A549 (cell line): ENCODE measurements around the gene MOV10. TPM values are rescaled to one million over a fixed set of nuclear protein-coding genes. Genes with fewer than 3 reads are reported as not detected.

Source experiments
- ATAC-seq, 2 experiments: fragments of 200-7000 bp in 1 of 2; fragments of >200 bp in 1 of 2; cut with Nextera tagmentation in 1 of 2; cut with Tn5 transposase in 1 of 2; 3 replicates each; pipeline versions ENCODE4 v1.8.0 to v1.9.1; 2018 to 2020; ENCODE audit warnings: mild to moderate bottlenecking in 1 of 2, moderate library complexity in 1 of 2
- CTCF ChIA-PET: fragments of 300-600 bp; sonication (Branson Sonifier 250); formaldehyde crosslinking; extraction: SDS; loops from one replicate; lab custom pipeline; 2021; ENCODE audit warnings: antibody characterized with exemption, inconsistent platforms; lab: Yijun Ruan, JAX
- POLR2A ChIA-PET: fragments of 350-600 bp; formaldehyde crosslinking; extraction: SDS; loops from one replicate; lab custom pipeline; 2021; ENCODE audit warnings: antibody characterized with exemption, inconsistent platforms; lab: Yijun Ruan, JAX
- DNase-seq, 2 experiments: peaks; one replicate each; pipeline versions ENCODE4 v3.0.0 to v3.0.0-alpha.2; 2011 to 2016; ENCODE audit warnings: low read depth in 1 of 2, low spot score in 1 of 2
- FAIRE-seq: peaks from 2 replicates; lab custom pipeline; 2011; peaks lifted over from hg19 to GRCh38; lab: Jason Lieb, UNC
- H3K27ac ChIP-seq, 2 experiments: fragments of >200 bp; sonication (Bioruptor Twin); formaldehyde crosslinking; 3 replicates each; pipeline ENCODE4 v1.5.1; 2016 to 2017
- H3K4me1 ChIP-seq: fragments of >200 bp; sonication (Bioruptor Twin); formaldehyde crosslinking; 3 replicates; pipeline ENCODE4 v1.6.1; 2016
- H3K4me2 ChIP-seq: fragments of >200 bp; sonication (Bioruptor Twin); formaldehyde crosslinking; 3 replicates; pipeline ENCODE4 v1.6.1; 2016
- H3K4me3 ChIP-seq: fragments of >200 bp; sonication (Bioruptor Twin); formaldehyde crosslinking; 3 replicates; pipeline ENCODE4 v1.5.1; 2016
- H3K9me3 ChIP-seq: fragments of >200 bp; sonication (Bioruptor Twin); formaldehyde crosslinking; 3 replicates; pipeline ENCODE4 v1.6.1; 2016
- ATOH8 ChIP-seq: fragments of 250-450 bp; sonication (Bioruptor Pico); IDR thresholded peaks from 2 replicates; pipeline ENCODE4 v1.5.0; 2020; ENCODE audit warnings: low read depth, mild to moderate bottlenecking, moderate library complexity
- BHLHE40 ChIP-seq: IDR thresholded peaks from 2 replicates; pipeline ENCODE4 v1.6.1; 2012; ENCODE audit warnings: low read depth, low read length, inconsistent platforms
- CBX2 ChIP-seq: fragments of 200-600 bp; sonication (generic); IDR thresholded peaks from 2 replicates; pipeline ENCODE4 v1.6.1; 2016; ENCODE audit warnings: low read depth, mild to moderate bottlenecking, borderline replicate concordance
- CBX8 ChIP-seq: fragments of 200-600 bp; sonication (generic); IDR thresholded peaks from 2 replicates; pipeline ENCODE4 v1.6.1; 2016
- CHD2 ChIP-seq: fragments of 150-350 bp; IDR thresholded peaks from 2 replicates; pipeline ENCODE4 v1.6.1; 2014; ENCODE audit warnings: low read length; ENCODE audit not compliant: partially characterized antibody
- EHF ChIP-seq: fragments of 250-450 bp; sonication (Bioruptor Pico); IDR thresholded peaks from 2 replicates; pipeline ENCODE4 v1.5.0; 2020; ENCODE audit warnings: mild to moderate bottlenecking
- EHMT2 ChIP-seq: fragments of 200-600 bp; sonication (generic); IDR thresholded peaks from 2 replicates; pipeline ENCODE4 v1.6.1; 2016; ENCODE audit warnings: antibody characterized with exemption, low read depth, mild to moderate bottlenecking, moderate library complexity
- ELK1 ChIP-seq: fragments of 150-350 bp; IDR thresholded peaks from 2 replicates; pipeline ENCODE4 v1.6.1; 2014; ENCODE audit warnings: low read depth, mild to moderate bottlenecking, low read length
- EP300 ChIP-seq, 2 experiments: fragments of >200 bp; sonication (Bioruptor Twin); formaldehyde crosslinking; IDR thresholded peaks; 2 replicates in 1 of 2; 3 replicates in 1 of 2; pipeline ENCODE4 v1.6.1; 2016 to 2017
- HDAC2 ChIP-seq: fragments of 200-600 bp; sonication (generic); IDR thresholded peaks from 2 replicates; pipeline ENCODE4 v1.6.1; 2016
- HEYL ChIP-seq: fragments of 250-450 bp; sonication (Bioruptor Pico); IDR thresholded peaks from 2 replicates; pipeline ENCODE4 v1.8.0; 2021; ENCODE audit warnings: mild to moderate bottlenecking, moderate library complexity
- HMGXB4 ChIP-seq: fragments of 250-450 bp; sonication (Bioruptor Pico); IDR thresholded peaks from 2 replicates; pipeline ENCODE4 v1.5.0; 2021; ENCODE audit warnings: mild to moderate bottlenecking, moderate library complexity, borderline replicate concordance
- KDM5A ChIP-seq: fragments of 200-600 bp; sonication (generic); IDR thresholded peaks from 2 replicates; pipeline ENCODE4 v1.6.1; 2016; ENCODE audit warnings: antibody characterized with exemption, mild to moderate bottlenecking
- MAFK ChIP-seq: fragments of 450-650 bp; IDR thresholded peaks from 2 replicates; pipeline ENCODE4 v1.6.1; 2014; ENCODE audit not compliant: partially characterized antibody
- MYC ChIP-seq: IDR thresholded peaks from 2 replicates; pipeline ENCODE4 v1.6.1; 2012; ENCODE audit warnings: mild to moderate bottlenecking, inconsistent platforms, low read length, improper control_type of control experiment, borderline replicate concordance
- NR3C1 ChIP-seq: fragments of >200 bp; sonication (Bioruptor Twin); formaldehyde crosslinking; IDR thresholded peaks from 3 replicates; pipeline ENCODE4 v1.6.1; 2017
- POLR2A ChIP-seq: IDR thresholded peaks from 2 replicates; pipeline ENCODE4 v1.6.1; 2012; ENCODE audit warnings: mild to moderate bottlenecking, low read length
- RAD21 ChIP-seq, 2 experiments: fragments of >200 bp in 1 of 2; sonication (Bioruptor Twin) in 1 of 2; formaldehyde crosslinking in 1 of 2; IDR thresholded peaks in 1 of 2; conservative IDR thresholded peaks in 1 of 2; 2 replicates in 1 of 2; 3 replicates in 1 of 2; pipeline ENCODE4 v1.6.1; 2012 to 2018; ENCODE audit warnings: inconsistent platforms in 1 of 2
- RCOR1 ChIP-seq: fragments of 150-350 bp; IDR thresholded peaks from 2 replicates; pipeline ENCODE4 v1.6.1; 2014; ENCODE audit warnings: antibody characterized with exemption, low read length, low read depth
- REST ChIP-seq: fragments of 200-600 bp; sonication (generic); IDR thresholded peaks from 2 replicates; pipeline ENCODE4 v1.6.1; 2016; ENCODE audit warnings: antibody characterized with exemption, mild to moderate bottlenecking, moderate library complexity
- RFX5 ChIP-seq: fragments of 450-650 bp; IDR thresholded peaks from 2 replicates; pipeline ENCODE4 v1.7.1; 2014; ENCODE audit warnings: antibody characterized with exemption, mild to moderate bottlenecking, moderate library complexity
- RNF2 ChIP-seq: fragments of 200-600 bp; sonication (generic); IDR thresholded peaks from 2 replicates; pipeline ENCODE4 v1.6.1; 2016; ENCODE audit warnings: low read depth, mild to moderate bottlenecking, antibody characterized with exemption, moderate library complexity, borderline replicate concordance
- WGBS: methylation state at CpG from one replicate; pipeline ENCODE4 v1.1.6; 2017; ENCODE audit errors: missing lambda C conversion rate; 5-methylcytosine and 5-hydroxymethylcytosine counted together
- polyA plus RNA-seq, 4 experiments: library from polyadenylated mRNA; depleted of rRNA in 3 of 4; stranded (reverse); fragments of >200 nt; fragmentation: RNase III in 1 of 4; extraction: RNeasy Plus Mini Kit Qiagen cat#74134 plus additional on column Dnase treatment in 1 of 4; gene quantifications; 2 replicates in 3 of 4; 3 replicates in 1 of 4; pipeline ENCODE4 v1.2.3, GENCODE V29; 2011 to 2017

Gene MOV10
- polyA plus RNA-seq, 2 of the 4 experiments (the other 2 are of a cell fraction): 27.3 to 37.3 TPM

GRCh38 chr1:112687361-112687760 is 12.9 kb downstream of the MOV10 start:
- Histone ChIP-seq H3K4me3 (no peak overlapping the region), H3K27ac (no peak overlapping the region)
- ATAC-seq: no peak
- no peak for TF ChIP-seq EHMT2
- no peak for TF ChIP-seq EHF (CRISPR knock-in tag)
- TF ChIP-seq CHD2: no peak
- no peak for TF ChIP-seq RFX5
- TF ChIP-seq ELK1: no peak
- TF ChIP-seq HEYL (CRISPR knock-in tag): no peak
- TF ChIP-seq CBX2: no peak
- TF ChIP-seq NR3C1: no peak
- TF ChIP-seq HMGXB4: no peak
- TF ChIP-seq POLR2A: no peak
- TF ChIP-seq, all 56 proteins: peak for 0
- Histone ChIP-seq H3K9me3 (no peaks in the 10 kb centered on the region), H3K4me1 (no peaks in the 10 kb centered on the region), H3K4me2 (no peak overlapping the region)
- FAIRE-seq (no peak), DNase-seq (no peak)
- CTCF ChIA-PET: no interaction called here
- 92% methylated on average over 4 of the region's 4 CpGs for WGBS
- POLR2A ChIA-PET: no interaction called here

- no peak for FAIRE-seq
- DNase-seq: no peak
- Histone ChIP-seq H3K4me1 (no peaks in the 10 kb centered on the region), H3K4me2 (no peak overlapping the region), H3K4me3 (no peak overlapping the region), H3K27ac (no peak overlapping the region), H3K9me3 (no peaks in the 10 kb centered on the region)
- CTCF ChIA-PET: interaction anchor here (1.3 kb wide), 1 partner anchor 20 kb away, joined by 3 read pairs; no protein-coding TSS in a partner anchor
- POLR2A ChIA-PET: no interaction called here
- 87% methylated on average over 12 of the region's 13 CpGs for WGBS
- ATAC-seq: no peak
- no peak for TF ChIP-seq MYC
- no peak for TF ChIP-seq RNF2
- no peak for TF ChIP-seq RFX5
- no peak for TF ChIP-seq CHD2
- TF ChIP-seq EP300 (IDR thresholded peaks at IDR 0.05): no peak
- no peak for TF ChIP-seq RAD21 (conservative IDR thresholded peaks at IDR 0.05 in 1 of 2, IDR thresholded peaks at IDR 0.05 in 1 of 2)
- TF ChIP-seq HDAC2: no peak
- no peak for TF ChIP-seq RCOR1
- TF ChIP-seq BHLHE40: no peak
- TF ChIP-seq MAFK: no peak
- no peak for TF ChIP-seq ATOH8 (CRISPR knock-in tag)
- TF ChIP-seq KDM5A: no peak
- TF ChIP-seq REST: no peak
- no peak for TF ChIP-seq CBX8
Measured at GRCh38 chr1:112687785-112688496, 13.5 kb downstream of the MOV10 start.
